NCI-H2227 treated with DMSO at 0.1 percent for 48 hours (cell line): ENCODE data around the gene HES7.
A peak's percentile ranks its signal among the peaks of the same experiment; 100 is the strongest.

Source experiments
- DNase-seq: peaks from one replicate; lab custom pipeline; 2025; lab: John Stamatoyannopoulos, UW

Gene HES7

GRCh38 chr17:8142887-8143580 lies 19.1 kb upstream of the HES7 start:
- no peak for DNase-seq

- no peak for DNase-seq
Observed at GRCh38 chr17:8142158-8142886, 18.4 kb upstream of the HES7 start.

- no peak for DNase-seq
Observed at GRCh38 chr17:8141741-8142140, 17.8 kb upstream of the HES7 start.

GRCh38 chr17:8141045-8141444 lies 17.1 kb upstream of the HES7 start:
- DNase-seq: no peak

GRCh38 chr17:8140065-8141029 lies 16.4 kb upstream of the HES7 start:
- no peak for DNase-seq

- peak; percentile 91 for DNase-seq
Observed at GRCh38 chr17:8138672-8139371, 14.9 kb upstream of the HES7 start.

GRCh38 chr17:8138374-8138671 lies 14.4 kb upstream of the HES7 start:
- no peak for DNase-seq

GRCh38 chr17:8137645-8138373 lies 13.9 kb upstream of the HES7 start:
- DNase-seq: no peak

GRCh38 chr17:8133941-8134340 lies 10.0 kb upstream of the HES7 start:
- no peak for DNase-seq

- DNase-seq: no peak
Observed at GRCh38 chr17:8133399-8133798, 9.5 kb upstream of the HES7 start.

GRCh38 chr17:8131844-8132441 lies 8.0 kb upstream of the HES7 start:
- no peak for DNase-seq

GRCh38 chr17:8128125-8128784 lies 4.3 kb upstream of the HES7 start:
- no peak for DNase-seq

- peak; percentile 27 for DNase-seq
Observed at GRCh38 chr17:8126491-8127066, 2.7 kb upstream of the HES7 start.

- DNase-seq: peak; percentile 56
Observed at GRCh38 chr17:8125947-8126490, 2.1 kb upstream of the HES7 start.

- DNase-seq: peak; percentile 65
Observed at GRCh38 chr17:8125154-8125946, 1.4 kb upstream of the HES7 start.

GRCh38 chr17:8124350-8125153 lies 646 bp upstream of the HES7 start:
- no peak for DNase-seq

GRCh38 chr17:8122924-8123694 lies 797 bp downstream of the HES7 start:
- DNase-seq: no peak
